Upper lobe of left lung (tissue), 6 donors: Measurements from ENCODE around the gene GLIPR1. TPM values are rescaled to one million over a fixed set of nuclear protein-coding genes. Genes with fewer than 3 reads are reported as not detected.

Experiments
- ATAC-seq, 2 donors: fragments of 200-7000 bp; cut with Tn5 transposase; one replicate each; pipeline ENCODE4 v1.9.1; 2022; ENCODE audit warnings: mild to moderate bottlenecking in 2 of 2, moderate library complexity in 2 of 2; ENCODE audit not compliant: low FRiP score in 2 of 2
- DNase-seq, 2 donors: peaks; one replicate each; pipeline ENCODE4 v3.0.0-alpha.2; 2019 to 2020
- H3K27ac ChIP-seq, 4 donors: fragments of 200-600 bp; sonication (generic); one replicate each; pipeline ENCODE4 v1.5.1; 2016 to 2019
- H3K27me3 ChIP-seq, 4 donors: fragments of 200-600 bp; sonication (generic); one replicate each; pipeline ENCODE4 v1.5.1; 2017 to 2019
- H3K36me3 ChIP-seq, 4 donors: fragments of 200-600 bp; sonication (generic); one replicate each; pipeline ENCODE4 v1.5.1; 2016 to 2019
- H3K4me1 ChIP-seq, 4 donors: fragments of 200-600 bp; sonication (generic); one replicate each; pipeline ENCODE4 v1.5.1; 2018 to 2019
- H3K4me3 ChIP-seq, 4 donors: fragments of 200-600 bp; sonication (generic); one replicate each; pipeline ENCODE4 v1.5.1; 2017 to 2019; ENCODE audit warnings: mild to moderate bottlenecking in 2 of 4, moderate library complexity in 1 of 4
- H3K9me3 ChIP-seq, 4 donors: fragments of 200-600 bp; sonication (generic); one replicate each; pipeline ENCODE4 v1.5.1; 2018 to 2019
- EP300 ChIP-seq, 4 donors: sonication (generic); formaldehyde crosslinking; IDR thresholded peaks; one replicate each; pipeline ENCODE4 v1.5.1; 2017; ENCODE audit warnings: antibody characterized with exemption in 4 of 4, control low read depth in 2 of 4
- POLR2A ChIP-seq, 4 donors: fragments of 450-650 bp; IDR thresholded peaks; one replicate each; pipeline ENCODE4 v1.5.1; 2016 to 2017; ENCODE audit warnings: antibody characterized with exemption in 4 of 4, mild to moderate bottlenecking in 2 of 4
- POLR2AphosphoS5 ChIP-seq, 2 donors: sonication (generic); formaldehyde crosslinking; IDR thresholded peaks; one replicate each; pipeline ENCODE4 v1.5.1; 2017; ENCODE audit warnings: antibody characterized with exemption in 2 of 2
- WGBS, 2 donors: methylation state at CpG; one replicate each; pipeline ENCODE4 v1.1.5; 2017 to 2018; 5-methylcytosine and 5-hydroxymethylcytosine counted together
- total RNA-seq, 6 donors: library from RNA; depleted of rRNA in 4 of 6; stranded (reverse); fragments of >200 nt in 4 of 6; gene quantifications; one replicate each; pipeline versions ENCODE4 v1.1.0 to v1.2.1, GENCODE V29; 2016 to 2021
- TF ChIP-seq, protein P1 (sequence below), 6 experiments: fragments of 450-650 bp in 4 of 6; fragments of 200-600 bp in 2 of 6; sonication (generic) in 2 of 6; IDR thresholded peaks; one replicate each; pipeline ENCODE4 v1.5.1; 2016 to 2019; ENCODE audit warnings: antibody characterized with exemption in 6 of 6
- donor health status: DM: no; HTN: no; CAD: no; lungs with moderate emphysema.
- donor health status: DM: no; HTN: yes; CAD: no; lungs with severe emphysema.

GLIPR1 gene
- total RNA-seq, 6 donors from 2014 or later, result 7.3 to 56.7 (median 15.7) TPM

DNA sequence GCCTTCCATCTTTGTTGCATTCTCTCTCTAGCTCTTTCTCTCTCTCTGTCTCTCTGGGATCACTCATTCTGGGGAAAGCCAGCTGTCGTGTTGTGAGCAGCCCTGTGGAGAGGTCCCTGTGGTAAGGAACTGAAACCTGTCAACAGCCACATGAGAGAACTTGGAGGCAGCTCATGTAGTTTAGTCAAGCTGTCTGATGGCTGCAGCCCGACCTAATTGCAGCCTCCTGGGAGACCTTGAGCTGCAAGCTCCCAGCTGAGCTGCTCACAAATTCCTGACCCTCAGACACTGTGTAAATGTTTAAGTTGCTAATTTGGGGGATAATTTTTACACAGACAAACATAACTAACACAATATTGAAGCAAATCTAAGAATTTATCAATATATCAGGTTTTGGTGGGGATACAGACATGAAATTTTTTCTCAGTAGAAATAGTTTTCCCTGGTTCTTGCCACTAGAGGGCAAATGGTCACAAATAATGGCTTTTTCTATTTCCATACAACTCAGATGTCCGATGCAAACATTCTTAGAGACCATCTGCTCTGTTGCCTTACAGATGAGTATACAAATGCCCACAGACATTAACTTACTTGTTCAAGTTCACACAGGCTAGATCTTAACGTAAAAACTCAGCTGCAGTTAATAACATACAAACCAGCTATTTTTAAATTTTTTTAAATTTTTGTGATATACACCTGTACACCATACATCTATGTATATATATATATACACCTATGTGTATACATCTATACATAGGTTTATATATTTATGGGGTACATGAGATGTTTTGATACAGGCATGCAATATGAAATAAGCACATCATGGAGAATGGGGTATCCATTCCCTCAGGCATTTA, 46.3 kb downstream of the GLIPR1 start:
- ATAC-seq, result peak in 1 of 2 donors; percentile 57
- Histone ChIP-seq H3K27ac (no peak overlapping the region), H3K9me3 (no peaks in the 10 kb centered on the region), H3K4me1 (no peaks in the 10 kb centered on the region), H3K4me3 (no peak overlapping the region), H3K36me3 (no peaks in the 10 kb centered on the region), H3K27me3 (no peaks in the 10 kb centered on the region)
- TF ChIP-seq POLR2AphosphoS5 (IDR thresholded peaks at IDR 0.05) (no peak), POLR2A (IDR thresholded peaks at IDR 0.05) (no peak), EP300 (IDR thresholded peaks at IDR 0.05) (no peak)
- TF ChIP-seq, protein P1, sequence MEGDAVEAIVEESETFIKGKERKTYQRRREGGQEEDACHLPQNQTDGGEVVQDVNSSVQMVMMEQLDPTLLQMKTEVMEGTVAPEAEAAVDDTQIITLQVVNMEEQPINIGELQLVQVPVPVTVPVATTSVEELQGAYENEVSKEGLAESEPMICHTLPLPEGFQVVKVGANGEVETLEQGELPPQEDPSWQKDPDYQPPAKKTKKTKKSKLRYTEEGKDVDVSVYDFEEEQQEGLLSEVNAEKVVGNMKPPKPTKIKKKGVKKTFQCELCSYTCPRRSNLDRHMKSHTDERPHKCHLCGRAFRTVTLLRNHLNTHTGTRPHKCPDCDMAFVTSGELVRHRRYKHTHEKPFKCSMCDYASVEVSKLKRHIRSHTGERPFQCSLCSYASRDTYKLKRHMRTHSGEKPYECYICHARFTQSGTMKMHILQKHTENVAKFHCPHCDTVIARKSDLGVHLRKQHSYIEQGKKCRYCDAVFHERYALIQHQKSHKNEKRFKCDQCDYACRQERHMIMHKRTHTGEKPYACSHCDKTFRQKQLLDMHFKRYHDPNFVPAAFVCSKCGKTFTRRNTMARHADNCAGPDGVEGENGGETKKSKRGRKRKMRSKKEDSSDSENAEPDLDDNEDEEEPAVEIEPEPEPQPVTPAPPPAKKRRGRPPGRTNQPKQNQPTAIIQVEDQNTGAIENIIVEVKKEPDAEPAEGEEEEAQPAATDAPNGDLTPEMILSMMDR (IDR thresholded peaks at IDR 0.05), result peak; percentile 36 to 66 (median 58)
- WGBS, 2 donors, result 23 to 28% methylated on average over 4 of the region's 4 CpGs
- no peak for DNase-seq

DNA sequence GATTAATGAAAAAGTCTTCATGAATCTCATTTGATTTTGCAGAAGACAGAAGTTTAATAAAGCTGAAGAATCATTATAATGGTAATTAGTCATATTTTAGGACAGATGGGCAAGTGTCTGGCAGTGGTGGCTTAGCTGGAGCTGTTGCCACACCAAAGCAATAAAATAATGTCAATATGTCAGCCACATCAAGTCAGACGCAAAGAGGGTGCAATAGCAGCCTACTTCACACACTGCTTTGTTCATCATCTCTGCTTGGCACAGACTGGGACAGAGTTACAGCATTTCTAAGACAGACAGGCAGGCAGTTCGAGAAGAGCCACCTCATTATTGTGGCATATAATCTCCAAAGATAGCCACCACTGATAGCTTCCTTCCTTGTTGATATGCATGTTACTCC, 47.7 kb downstream of the GLIPR1 start:
- H3K9me3 ChIP-seq, result no peaks in the 10 kb centered on the region
- H3K36me3 ChIP-seq, result no peaks in the 10 kb centered on the region
- ATAC-seq (no peak), DNase-seq (no peak)
- H3K4me3 ChIP-seq, result no peak overlapping the region
- no peaks in the 10 kb centered on the region for H3K4me1 ChIP-seq
- WGBS, 2 donors, result 52 to 60% methylated on average over 2 of the region's 2 CpGs
- TF ChIP-seq POLR2AphosphoS5 (IDR thresholded peaks at IDR 0.05) (no peak), EP300 (IDR thresholded peaks at IDR 0.05) (no peak), POLR2A (IDR thresholded peaks at IDR 0.05) (no peak)
- TF ChIP-seq, protein P1 (IDR thresholded peaks at IDR 0.05), result no peak
- H3K27me3 ChIP-seq, result no peaks in the 10 kb centered on the region
- H3K27ac ChIP-seq, result no peak overlapping the region

DNA sequence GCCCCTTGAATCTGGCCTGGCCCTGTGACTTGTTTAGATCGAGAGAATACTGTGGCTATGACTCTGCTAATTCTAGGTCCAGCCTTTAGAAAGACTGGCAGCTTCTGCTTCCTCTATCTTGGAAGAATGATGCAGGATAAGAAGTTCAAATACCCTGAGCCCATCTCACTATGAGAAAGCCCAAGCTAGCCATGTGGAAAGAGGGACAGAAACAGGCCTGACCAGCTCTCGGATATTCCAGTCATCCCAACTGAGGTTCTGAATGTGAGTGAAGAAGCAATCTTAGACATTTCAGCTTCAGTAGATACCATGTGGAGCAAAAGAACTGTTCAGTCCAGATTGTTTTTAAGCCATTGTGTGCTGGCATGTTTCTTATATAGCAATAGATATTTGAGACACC, 48.1 kb downstream of the GLIPR1 start:
- DNase-seq, result no peak
- Histone ChIP-seq H3K27ac (no peak overlapping the region), H3K36me3 (no peaks in the 10 kb centered on the region), H3K27me3 (no peaks in the 10 kb centered on the region), H3K4me1 (no peaks in the 10 kb centered on the region), H3K9me3 (no peaks in the 10 kb centered on the region), H3K4me3 (no peak overlapping the region)
- TF ChIP-seq POLR2AphosphoS5 (IDR thresholded peaks at IDR 0.05) (no peak), POLR2A (IDR thresholded peaks at IDR 0.05) (no peak), EP300 (IDR thresholded peaks at IDR 0.05) (no peak)
- TF ChIP-seq, protein P1 (IDR thresholded peaks at IDR 0.05), result no peak
- 68 to 71% methylated on average over 2 of the region's 2 CpGs for WGBS, 2 donors
- no peak for ATAC-seq

DNA sequence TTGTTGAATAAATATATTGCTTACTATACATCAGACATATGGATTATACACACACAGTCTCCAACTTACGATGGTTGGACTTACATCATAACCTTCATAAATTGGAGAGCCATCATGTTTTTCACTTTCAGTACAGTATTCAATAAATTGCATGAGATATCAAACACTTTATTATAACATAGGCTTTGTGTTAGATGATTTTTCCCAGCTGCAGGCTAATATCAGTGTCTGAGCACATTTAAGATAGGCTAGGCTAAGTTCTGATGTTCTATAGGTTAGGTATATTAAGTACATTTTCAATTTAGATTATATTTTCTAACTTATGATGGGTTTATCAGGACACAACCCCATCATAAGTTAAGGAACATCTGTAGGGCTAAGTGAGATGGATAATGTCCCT, 48.8 kb downstream of the GLIPR1 start:
- Histone ChIP-seq H3K27me3 (no peaks in the 10 kb centered on the region), H3K4me3 (no peak overlapping the region), H3K27ac (no peak overlapping the region), H3K36me3 (no peaks in the 10 kb centered on the region), H3K4me1 (no peaks in the 10 kb centered on the region), H3K9me3 (no peaks in the 10 kb centered on the region)
- ATAC-seq (no peak), DNase-seq (no peak)
- TF ChIP-seq POLR2A (IDR thresholded peaks at IDR 0.05), result no peak
- no peak for TF ChIP-seq EP300 (IDR thresholded peaks at IDR 0.05)
- TF ChIP-seq, protein P1 (IDR thresholded peaks at IDR 0.05), result no peak
- TF ChIP-seq POLR2AphosphoS5 (IDR thresholded peaks at IDR 0.05), result no peak
- WGBS, 2 donors, result 76 to 95% methylated on average over 1 of the region's 1 CpG

GRCh38 chr12:75529826-75530225, 49.3 kb downstream of the GLIPR1 start:
- Histone ChIP-seq H3K4me3 (no peak overlapping the region), H3K4me1 (no peaks in the 10 kb centered on the region), H3K9me3 (no peaks in the 10 kb centered on the region), H3K27me3 (no peaks in the 10 kb centered on the region), H3K36me3 (no peaks in the 10 kb centered on the region), H3K27ac (no peak overlapping the region)
- ATAC-seq, result no peak
- DNase-seq, result no peak
- TF ChIP-seq, protein P1 (IDR thresholded peaks at IDR 0.05), result no peak
- TF ChIP-seq POLR2AphosphoS5 (IDR thresholded peaks at IDR 0.05), result no peak
- TF ChIP-seq EP300 (IDR thresholded peaks at IDR 0.05), result no peak
- no peak for TF ChIP-seq POLR2A (IDR thresholded peaks at IDR 0.05)
- WGBS, 2 donors, result 71 to 83% methylated on average over 1 of the region's 1 CpG
